CD8-positive, alpha-beta memory T cell (primary cell): ENCODE results near the gene HID1. TPM values are rescaled to one million over a fixed set of nuclear protein-coding genes. Genes with fewer than 3 reads are reported as not detected.
"Not testable (repeated sequence)": the region's sequence is repeated elsewhere in the genome, so short reads cannot be mapped to it uniquely, and the experiment has no call there.

Source experiments
- CTCF ChIA-PET: fragments of 350-600 bp; sonication (Branson Sonifier 250); formaldehyde crosslinking; loops from one replicate; lab custom pipeline; 2021; ENCODE audit warnings: antibody characterized with exemption; lab: Charles Lee
- POLR2A ChIA-PET: fragments of 350-600 bp; sonication (Branson Sonifier 250); formaldehyde crosslinking; loops from one replicate; lab custom pipeline; 2021; ENCODE audit warnings: antibody characterized with exemption; lab: Charles Lee
- DNase-seq, 5 donors: peaks; one replicate each; pipeline versions ENCODE4 v3.0.0 to v3.0.0-alpha.2; 2020 to 2022; ENCODE audit warnings: mixed read lengths in 1 of 5
- H3K27ac ChIP-seq: one replicate; pipeline ENCODE4 v1.7.0; 2013; ENCODE audit warnings: low read depth, mild to moderate bottlenecking, low read length, moderate library complexity
- H3K27me3 ChIP-seq: 2 replicates; pipeline ENCODE4 v1.7.0; 2013; ENCODE audit warnings: low read length, mild to moderate bottlenecking; ENCODE audit not compliant: insufficient read depth, poor library complexity, severe bottlenecking
- H3K36me3 ChIP-seq: 2 replicates; pipeline ENCODE4 v1.7.0; 2013; ENCODE audit warnings: mild to moderate bottlenecking, low read length, moderate library complexity; ENCODE audit not compliant: insufficient read depth
- H3K4me1 ChIP-seq: 2 replicates; pipeline ENCODE4 v1.7.0; 2013; ENCODE audit warnings: mild to moderate bottlenecking, low read length, moderate library complexity; ENCODE audit not compliant: insufficient read depth
- H3K4me3 ChIP-seq: 2 replicates; pipeline ENCODE4 v1.7.0; 2013; ENCODE audit warnings: mild to moderate bottlenecking, low read length
- H3K9me3 ChIP-seq: 2 replicates; pipeline ENCODE4 v1.7.0; 2013; ENCODE audit warnings: mild to moderate bottlenecking, low read length
- H3K27ac Mint-ChIP-seq, 8 donors: one replicate each; pipeline ENCODE4 v1.8.0; 2020 to 2021; ENCODE audit warnings: mixed read lengths in 8 of 8, mild to moderate bottlenecking in 6 of 8, inconsistent platforms in 3 of 8, moderate library complexity in 3 of 8
- H3K27me3 Mint-ChIP-seq, 2 donors: one replicate each; pipeline ENCODE4 v1.8.0; 2020 to 2021; ENCODE audit warnings: mixed read lengths in 2 of 2, mild to moderate bottlenecking in 1 of 2, moderate library complexity in 1 of 2
- H3K36me3 Mint-ChIP-seq, 3 donors: one replicate each; pipeline ENCODE4 v1.8.0; 2020 to 2021; ENCODE audit warnings: mixed read lengths in 3 of 3, inconsistent platforms in 1 of 3, mild to moderate bottlenecking in 1 of 3
- H3K4me1 Mint-ChIP-seq, 3 donors: one replicate each; pipeline ENCODE4 v1.8.0; 2020 to 2021; ENCODE audit warnings: mixed read lengths in 3 of 3, inconsistent platforms in 1 of 3, mild to moderate bottlenecking in 1 of 3
- H3K4me3 Mint-ChIP-seq, 7 donors: one replicate each; pipeline ENCODE4 v1.8.0; 2020 to 2021; ENCODE audit warnings: mixed read lengths in 7 of 7, mild to moderate bottlenecking in 6 of 7, moderate library complexity in 4 of 7, inconsistent platforms in 2 of 7
- H3K9me3 Mint-ChIP-seq, 5 donors: one replicate each; pipeline ENCODE4 v1.8.0; 2020 to 2022; ENCODE audit warnings: mixed read lengths in 5 of 5, mild to moderate bottlenecking in 3 of 5, moderate library complexity in 2 of 5, inconsistent platforms in 1 of 5
- polyA plus RNA-seq: library from polyadenylated mRNA; unstranded; fragments of 300-500 nt; fragmentation: Illumina TruSeq; gene quantifications from one replicate; pipeline ENCODE4 v1.2.3, GENCODE V29; 2021
- total RNA-seq, 2 experiments: library from RNA; stranded (reverse); gene quantifications; one replicate each; pipeline ENCODE4 v1.2.3, GENCODE V29; 2021

HID1 gene
- total and polyA plus RNA-seq, 3 experiments from 2014 or later = 0.91 to 5.2 (median 2.3) TPM

GRCh38 chr17:74972973-74973328, 392 bp upstream of the HID1 start:
- H3K27ac ChIP-seq = no peak overlapping the region
- Mint-ChIP-seq H3K9me3 (no peaks in the 10 kb centered on the region), H3K4me1 (peaks cover 5 to 20% (median 6%) of the 10 kb centered on the region in 3 donors), H3K27ac (peak overlapping the region in 5 of 8 donors; percentile 48 to 88 (median 68)), H3K36me3 (peaks cover 0 to 1% (median 0%) of the 10 kb centered on the region in 3 donors), H3K27me3 (peaks cover 4 to 22% of the 10 kb centered on the region in 2 donors), H3K4me3 (peak overlapping the region; percentile 79 to 90 (median 84))
- CTCF ChIA-PET = interaction anchor here (1.2 to 8.4 kb wide), 5 partner anchors 13 to 228 kb away, joined by 3 to 84 read pairs (median 7); partner anchors contain the start of genes CDR2L and MRPL58
- H3K4me1 ChIP-seq = peaks cover 13% of the 10 kb centered on the region
- peaks cover 10% of the 10 kb centered on the region for H3K27me3 ChIP-seq
- no peak for DNase-seq
- H3K9me3 ChIP-seq = no peaks in the 10 kb centered on the region
- POLR2A ChIA-PET = interaction anchor here (1.4 to 1.6 kb wide), 2 partner anchors 11 to 39 kb away, joined by 6 read pairs; partner anchors contain the start of gene MRPL58
- no peaks in the 10 kb centered on the region for H3K36me3 ChIP-seq
- peak overlapping the region; percentile 64 for H3K4me3 ChIP-seq

- H3K36me3 ChIP-seq = no peaks in the 10 kb centered on the region
- DNase-seq = no peak
- Mint-ChIP-seq H3K27me3 (peaks cover 4 to 21% of the 10 kb centered on the region in 2 donors), H3K9me3 (no peaks in the 10 kb centered on the region), H3K4me3 (peak overlapping the region; percentile 59 to 89 (median 68)), H3K36me3 (peaks cover 0 to 1% (median 0%) of the 10 kb centered on the region in 3 donors), H3K4me1 (peaks cover 5 to 20% (median 6%) of the 10 kb centered on the region in 3 donors), H3K27ac (no peak overlapping the region)
- CTCF ChIA-PET = interaction anchor here (1.0 to 8.4 kb wide), 7 partner anchors 12 to 318 kb away, joined by 3 to 84 read pairs (median 6); partner anchors contain the start of genes CDR2L, MRPL58 and SLC25A19
- no peak overlapping the region for H3K27ac ChIP-seq
- no peak overlapping the region for H3K4me3 ChIP-seq
- H3K4me1 ChIP-seq = peaks cover 13% of the 10 kb centered on the region
- peaks cover 8% of the 10 kb centered on the region for H3K27me3 ChIP-seq
- no peaks in the 10 kb centered on the region for H3K9me3 ChIP-seq
- POLR2A ChIA-PET = interaction anchor here (0.5 to 0.6 kb wide), 2 partner anchors 125 to 200 kb away, joined by 3 read pairs; no protein-coding TSS in a partner anchor
Observed at GRCh38 chr17:74971842-74972106, 785 bp downstream of the HID1 start.

- Histone ChIP-seq H3K36me3 (no peaks in the 10 kb centered on the region), H3K27ac (no peak overlapping the region), H3K4me1 (peaks cover 13% of the 10 kb centered on the region), H3K27me3 (peaks cover 8% of the 10 kb centered on the region), H3K4me3 (no peak overlapping the region), H3K9me3 (no peaks in the 10 kb centered on the region)
- POLR2A ChIA-PET = interaction anchor here (0.6 kb wide), 1 partner anchor 201 kb away, joined by 3 read pairs; no protein-coding TSS in a partner anchor
- Mint-ChIP-seq H3K4me3 (peak overlapping the region; percentile 59 to 89 (median 69)), H3K36me3 (peaks cover 0 to 1% (median 0%) of the 10 kb centered on the region in 3 donors), H3K27me3 (peaks cover 4 to 19% of the 10 kb centered on the region in 2 donors), H3K9me3 (no peaks in the 10 kb centered on the region), H3K4me1 (peaks cover 5 to 20% (median 6%) of the 10 kb centered on the region in 3 donors), H3K27ac (peak overlapping the region in 3 of 8 donors; percentile 4 to 72 (median 29))
- CTCF ChIA-PET = interaction anchor here (1.0 to 8.4 kb wide), 7 partner anchors 11 to 318 kb away, joined by 3 to 84 read pairs (median 6); partner anchors contain the start of genes CDR2L, MRPL58 and SLC25A19
- no peak for DNase-seq
Observed at GRCh38 chr17:74971069-74971841, 1.3 kb downstream of the HID1 start.

- Histone ChIP-seq H3K27ac (no peak overlapping the region), H3K4me3 (no peak overlapping the region), H3K4me1 (peaks cover 13% of the 10 kb centered on the region), H3K27me3 (peaks cover 8% of the 10 kb centered on the region), H3K36me3 (no peaks in the 10 kb centered on the region), H3K9me3 (no peaks in the 10 kb centered on the region)
- Mint-ChIP-seq H3K4me1 (peaks cover 5 to 20% (median 6%) of the 10 kb centered on the region in 3 donors), H3K36me3 (peaks cover 0 to 1% (median 0%) of the 10 kb centered on the region in 3 donors), H3K27ac (peak overlapping the region in 2 of 8 donors; percentile 4 to 14), H3K9me3 (no peaks in the 10 kb centered on the region), H3K27me3 (peaks cover 2 to 14% of the 10 kb centered on the region in 2 donors), H3K4me3 (peak overlapping the region; percentile 23 to 82 (median 58))
- POLR2A ChIA-PET = no interaction called here
- no peak for DNase-seq
- CTCF ChIA-PET = interaction anchor here (8.4 kb wide), 1 partner anchor 11 kb away, joined by 84 read pairs; no protein-coding TSS in a partner anchor
Observed at GRCh38 chr17:74970395-74970794, 2.2 kb downstream of the HID1 start.

- not testable (repeated sequence) for H3K4me3 ChIP-seq, DNase-seq, H3K27me3 ChIP-seq, H3K27ac Mint-ChIP-seq, H3K27ac ChIP-seq, H3K36me3 ChIP-seq, H3K36me3 Mint-ChIP-seq, H3K4me3 Mint-ChIP-seq, H3K27me3 Mint-ChIP-seq, H3K9me3 ChIP-seq, H3K9me3 Mint-ChIP-seq
- CTCF ChIA-PET = interaction anchor here (1.2 to 8.4 kb wide), 2 partner anchors 10 to 145 kb away, joined by 4 to 84 read pairs; no protein-coding TSS in a partner anchor
- peaks cover 13% of the 10 kb centered on the region for H3K4me1 ChIP-seq
- H3K4me1 Mint-ChIP-seq = peaks cover 6 to 20% (median 8%) of the 10 kb centered on the region in 3 donors
- POLR2A ChIA-PET = interaction anchor here (0.6 to 0.7 kb wide), 2 partner anchors 41 to 302 kb away, joined by 3 to 4 read pairs; no protein-coding TSS in a partner anchor
Observed at GRCh38 chr17:74969501-74969900, 3.1 kb downstream of the HID1 start.

- H3K27me3 Mint-ChIP-seq = peaks cover 2 to 6% of the 10 kb centered on the region in 2 donors
- H3K4me1 Mint-ChIP-seq = peaks cover 6 to 20% (median 8%) of the 10 kb centered on the region in 3 donors
- H3K27ac Mint-ChIP-seq = no peak overlapping the region
- Histone ChIP-seq H3K4me1 (peaks cover 13% of the 10 kb centered on the region), H3K9me3 (no peaks in the 10 kb centered on the region), H3K27me3 (peaks cover 6% of the 10 kb centered on the region), H3K4me3 (no peak overlapping the region), H3K36me3 (no peaks in the 10 kb centered on the region), H3K27ac (no peak overlapping the region)
- no peak overlapping the region for H3K4me3 Mint-ChIP-seq
- ChIA-PET CTCF (interaction anchor here (1.2 to 1.7 kb wide), 2 partner anchors 44 to 146 kb away, joined by 4 to 5 read pairs; partner anchors contain the start of gene MRPL58), POLR2A (no interaction called here)
- H3K9me3 Mint-ChIP-seq = no peaks in the 10 kb centered on the region
- no peak for DNase-seq
- H3K36me3 Mint-ChIP-seq = peaks cover 0 to 1% (median 0%) of the 10 kb centered on the region in 3 donors
Observed at GRCh38 chr17:74968361-74968780, 4.2 kb downstream of the HID1 start.

- ChIA-PET CTCF (no interaction called here), POLR2A (no interaction called here)
- Histone ChIP-seq H3K9me3 (no peaks in the 10 kb centered on the region), H3K27me3 (no peaks in the 10 kb centered on the region), H3K4me3 (no peak overlapping the region), H3K4me1 (no peaks in the 10 kb centered on the region), H3K27ac (no peak overlapping the region), H3K36me3 (no peaks in the 10 kb centered on the region)
- Mint-ChIP-seq H3K27ac (peak overlapping the region in 2 of 8 donors; percentile 55 to 58), H3K9me3 (no peaks in the 10 kb centered on the region), H3K4me1 (peaks cover 4 to 8% (median 6%) of the 10 kb centered on the region in 3 donors), H3K36me3 (no peaks in the 10 kb centered on the region), H3K27me3 (no peaks in the 10 kb centered on the region), H3K4me3 (no peak overlapping the region)
- DNase-seq = no peak
Observed at GRCh38 chr17:74964988-74965622, 7.5 kb downstream of the HID1 start.
